Keratinocyte (primary cell): Measurements from ENCODE around the gene PREB. TPM values are rescaled to one million over a fixed set of nuclear protein-coding genes. Genes with fewer than 3 reads are reported as not detected.

Experiments
- DNase-seq: peaks from one replicate; pipeline ENCODE4 v3.0.0-alpha.2; 2011; ENCODE audit warnings: low read depth, missing footprints, low spot score
- FAIRE-seq: peaks from 2 replicates; lab custom pipeline; 2011; peaks lifted over from hg19 to GRCh38; lab: Jason Lieb, UNC
- H2AFZ ChIP-seq: 2 replicates; pipeline ENCODE4 v1.6.0; 2012; ENCODE audit warnings: low read length, control low read depth, inconsistent platforms; ENCODE audit not compliant: control insufficient read depth
- H3K27ac ChIP-seq: 2 replicates; pipeline ENCODE4 v1.5.1; 2011; ENCODE audit warnings: low read length; ENCODE audit not compliant: control insufficient read depth, insufficient read depth
- H3K27me3 ChIP-seq: 3 replicates; pipeline ENCODE4 v1.6.0; 2011; ENCODE audit warnings: low read length; ENCODE audit not compliant: control insufficient read depth, insufficient read depth; ENCODE audit errors: extremely low read depth
- H3K36me3 ChIP-seq, 2 experiments: 2 replicates in 1 of 2; 3 replicates in 1 of 2; pipeline ENCODE4 v1.5.1; 2011; ENCODE audit warnings: low read length in 2 of 2, mild to moderate bottlenecking in 1 of 2; ENCODE audit not compliant: control insufficient read depth in 2 of 2, insufficient read depth in 2 of 2; ENCODE audit errors: extremely low read depth in 1 of 2
- H3K4me1 ChIP-seq: 3 replicates; pipeline ENCODE4 v1.5.1; 2011; ENCODE audit warnings: low read length; ENCODE audit not compliant: control insufficient read depth, insufficient read depth; ENCODE audit errors: extremely low read depth
- H3K4me2 ChIP-seq: 3 replicates; pipeline ENCODE4 v1.6.0; 2011; ENCODE audit warnings: low read depth, low read length; ENCODE audit not compliant: control insufficient read depth, insufficient read depth; ENCODE audit errors: extremely low read depth
- H3K4me3 ChIP-seq, 3 experiments: fragments of 200-600 bp in 1 of 3; sonication (generic) in 1 of 3; 2 replicates in 2 of 3; 3 replicates in 1 of 3; pipeline ENCODE4 v1.5.1; 2011 to 2016; ENCODE audit warnings: low read length in 3 of 3, mild to moderate bottlenecking in 3 of 3, control low read depth in 2 of 3, inconsistent platforms in 1 of 3, low read depth in 1 of 3, mixed read lengths in 1 of 3, mixed run types in 1 of 3, moderate library complexity in 1 of 3; ENCODE audit not compliant: control insufficient read depth in 2 of 3, insufficient read depth in 2 of 3; ENCODE audit errors: extremely low read depth in 1 of 3
- H3K79me2 ChIP-seq: 2 replicates; pipeline ENCODE4 v1.6.0; 2012; ENCODE audit warnings: low read length; ENCODE audit not compliant: control insufficient read depth, insufficient read depth
- H3K9ac ChIP-seq: 3 replicates; pipeline ENCODE4 v1.6.0; 2011; ENCODE audit warnings: low read length; ENCODE audit not compliant: control insufficient read depth, insufficient read depth; ENCODE audit errors: extremely low read depth
- H3K9me1 ChIP-seq: 3 replicates; pipeline ENCODE4 v1.6.0; 2011; ENCODE audit warnings: low read length; ENCODE audit not compliant: control insufficient read depth, insufficient read depth; ENCODE audit errors: extremely low read depth
- H3K9me3 ChIP-seq: 2 replicates; pipeline ENCODE4 v1.5.1; 2012; ENCODE audit warnings: low read depth, low read length; ENCODE audit not compliant: control insufficient read depth
- H4K20me1 ChIP-seq: 3 replicates; pipeline ENCODE4 v1.6.0; 2011; ENCODE audit warnings: low read length; ENCODE audit not compliant: control insufficient read depth, insufficient read depth; ENCODE audit errors: extremely low read depth
- EZH2 ChIP-seq: IDR thresholded peaks from one replicate; pipeline ENCODE4 v1.6.1; 2012; ENCODE audit warnings: inconsistent platforms, mild to moderate bottlenecking, low read length, moderate library complexity
- dilution Hi-C: fragments of 300-500 bp; cut with MboI; formaldehyde crosslinking; loops from one replicate; pipeline ENCODE4 v1.7.0; 2020; ENCODE audit warnings: low sequenced_read_pairs; ENCODE audit not compliant: extremely low pct_ligation_motif_present
- polyA plus RNA-seq, 5 experiments: library from polyadenylated mRNA; depleted of rRNA in 3 of 5; stranded (reverse) in 3 of 5; stranded (forward) in 1 of 5; unstranded in 1 of 5; fragments of >200 nt; gene quantifications; 1 replicate in 1 of 5; 2 replicates in 3 of 5; 3 replicates in 1 of 5; pipeline versions ENCODE4 v1.2.1 to v1.2.3, GENCODE V29; 2011 to 2012; ENCODE audit warnings: missing spikeins in 2 of 5, low read depth in 1 of 5, low replicate concordance in 1 of 5
- TF ChIP-seq, protein P1 (sequence below), 3 experiments: IDR thresholded peaks in 1 of 3; conservative IDR thresholded peaks in 1 of 3; optimal IDR thresholded peaks in 1 of 3; 2 replicates in 2 of 3; 3 replicates in 1 of 3; pipeline versions ENCODE3 to v1.5.1; 2011; ENCODE audit warnings: low read length in 3 of 3, mild to moderate bottlenecking in 3 of 3, moderate library complexity in 2 of 3, control low read depth in 1 of 3, inconsistent platforms in 1 of 3; ENCODE audit not compliant: insufficient read depth in 2 of 3; ENCODE audit errors: extremely low read depth in 1 of 3

The PREB gene
- polyA plus RNA-seq, 1 donor (not counting 4 experiments of a cell fraction or from before 2014, with no cell fraction given) = 48.7 TPM

DNA sequence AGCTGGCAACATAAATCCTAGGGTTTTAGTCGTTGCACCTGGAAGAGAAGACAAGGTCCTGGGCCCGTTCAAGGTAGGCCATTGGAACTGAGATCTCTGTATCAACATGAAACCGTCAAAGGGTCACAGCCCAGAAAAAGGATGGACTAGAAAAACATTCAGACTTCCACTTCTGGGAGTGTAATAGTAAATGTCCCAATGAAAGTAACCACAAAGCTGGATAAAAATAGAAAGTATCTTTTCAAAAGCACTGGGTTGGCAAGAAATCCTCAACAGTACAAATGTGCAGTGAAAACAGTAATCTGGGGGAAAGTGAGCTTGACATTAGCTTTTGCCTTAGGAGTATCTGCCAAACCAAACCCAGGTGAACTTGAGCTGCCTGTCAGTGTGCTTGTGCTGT lies 28.5 kb downstream of the PREB start:
- TF ChIP-seq, protein P1, sequence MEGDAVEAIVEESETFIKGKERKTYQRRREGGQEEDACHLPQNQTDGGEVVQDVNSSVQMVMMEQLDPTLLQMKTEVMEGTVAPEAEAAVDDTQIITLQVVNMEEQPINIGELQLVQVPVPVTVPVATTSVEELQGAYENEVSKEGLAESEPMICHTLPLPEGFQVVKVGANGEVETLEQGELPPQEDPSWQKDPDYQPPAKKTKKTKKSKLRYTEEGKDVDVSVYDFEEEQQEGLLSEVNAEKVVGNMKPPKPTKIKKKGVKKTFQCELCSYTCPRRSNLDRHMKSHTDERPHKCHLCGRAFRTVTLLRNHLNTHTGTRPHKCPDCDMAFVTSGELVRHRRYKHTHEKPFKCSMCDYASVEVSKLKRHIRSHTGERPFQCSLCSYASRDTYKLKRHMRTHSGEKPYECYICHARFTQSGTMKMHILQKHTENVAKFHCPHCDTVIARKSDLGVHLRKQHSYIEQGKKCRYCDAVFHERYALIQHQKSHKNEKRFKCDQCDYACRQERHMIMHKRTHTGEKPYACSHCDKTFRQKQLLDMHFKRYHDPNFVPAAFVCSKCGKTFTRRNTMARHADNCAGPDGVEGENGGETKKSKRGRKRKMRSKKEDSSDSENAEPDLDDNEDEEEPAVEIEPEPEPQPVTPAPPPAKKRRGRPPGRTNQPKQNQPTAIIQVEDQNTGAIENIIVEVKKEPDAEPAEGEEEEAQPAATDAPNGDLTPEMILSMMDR (optimal IDR thresholded peaks at IDR 0.05 in 1 of 3, IDR thresholded peaks at IDR 0.05 in 1 of 3, conservative IDR thresholded peaks at IDR 0.05 in 1 of 3; ENCODE audit: extremely low read depth in 1 of 3, insufficient read depth in 2 of 3, low read length in 3 of 3) = no peak
- TF ChIP-seq EZH2 = no peak
- H4K20me1 ChIP-seq = no peaks in the 10 kb centered on the region
- H3K9me1 ChIP-seq = no peaks in the 10 kb centered on the region
- no peak for DNase-seq
- FAIRE-seq = no peak
- H3K36me3 ChIP-seq = no peaks in the 10 kb centered on the region
- H3K4me1 ChIP-seq = no peaks in the 10 kb centered on the region
- dilution Hi-C loops = no loop called here
- H3K9ac ChIP-seq = no peak overlapping the region
- H3K27ac ChIP-seq = no peak overlapping the region
- H3K4me2 ChIP-seq = no peak overlapping the region
- H3K4me3 ChIP-seq = no peak overlapping the region
- no peak overlapping the region for H2AFZ ChIP-seq
- H3K9me3 ChIP-seq = no peaks in the 10 kb centered on the region
- H3K79me2 ChIP-seq = no peaks in the 10 kb centered on the region
- peaks cover 9% of the 10 kb centered on the region for H3K27me3 ChIP-seq

- Histone ChIP-seq H3K4me3 (no peak overlapping the region), H3K36me3 (no peaks in the 10 kb centered on the region), H3K4me1 (no peaks in the 10 kb centered on the region), H4K20me1 (peaks cover 4% of the 10 kb centered on the region), H2AFZ (no peak overlapping the region), H3K9ac (no peak overlapping the region), H3K27me3 (peaks cover 9% of the 10 kb centered on the region), H3K4me2 (no peak overlapping the region), H3K9me1 (no peaks in the 10 kb centered on the region), H3K9me3 (no peaks in the 10 kb centered on the region), H3K27ac (no peak overlapping the region), H3K79me2 (no peaks in the 10 kb centered on the region)
- TF ChIP-seq, protein P1 (optimal IDR thresholded peaks at IDR 0.05 in 1 of 3, IDR thresholded peaks at IDR 0.05 in 1 of 3, conservative IDR thresholded peaks at IDR 0.05 in 1 of 3; ENCODE audit: extremely low read depth in 1 of 3, insufficient read depth in 2 of 3, low read length in 3 of 3) = no peak
- no peak for TF ChIP-seq EZH2
- FAIRE-seq = no peak
- DNase-seq = no peak
- dilution Hi-C loops = no loop called here
Observed at GRCh38 chr2:27102329-27102728, 32.1 kb downstream of the PREB start.
